Activated naive CD4-positive, alpha-beta T cell treated with anti-CD3 and anti-CD28 coated beads, Interleukin-2, amount 10 ng/mL, durations not matched to agents 7 days and 5 days (primary cell): ENCODE results near the gene CANT1.
A peak's percentile ranks its signal among the peaks of the same experiment; 100 is the strongest.

ENCODE experiments used
- CTCF ChIA-PET: fragments of 350-600 bp; sonication (Branson Sonifier 250); formaldehyde crosslinking; loops from one replicate; lab custom pipeline; 2021; ENCODE audit warnings: antibody characterized with exemption; lab: Charles Lee
- DNase-seq: peaks from one replicate; pipeline ENCODE4 v3.0.0-alpha.2; 2020
- H3K27ac Mint-ChIP-seq: one replicate; pipeline ENCODE4 v1.8.0; 2021; ENCODE audit warnings: mild to moderate bottlenecking, moderate library complexity, mixed read lengths
- H3K27me3 Mint-ChIP-seq: one replicate; pipeline ENCODE4 v1.8.0; 2021; ENCODE audit warnings: mild to moderate bottlenecking, mixed read lengths
- H3K36me3 Mint-ChIP-seq: one replicate; pipeline ENCODE4 v1.8.0; 2021; ENCODE audit warnings: mixed read lengths
- H3K4me1 Mint-ChIP-seq: one replicate; pipeline ENCODE4 v1.8.0; 2021; ENCODE audit warnings: mixed read lengths
- H3K4me3 Mint-ChIP-seq: one replicate; pipeline ENCODE4 v1.8.0; 2021; ENCODE audit warnings: mild to moderate bottlenecking, moderate library complexity, mixed read lengths
- H3K9me3 Mint-ChIP-seq: one replicate; pipeline ENCODE4 v1.8.0; 2021; ENCODE audit warnings: mixed read lengths

CANT1 gene

GRCh38 chr17:79003661-79004411 is 5.7 kb downstream of the CANT1 start:
- Mint-ChIP-seq H3K27me3 (no peaks in the 10 kb centered on the region), H3K27ac (no peak overlapping the region), H3K36me3 (peaks cover 37% of the 10 kb centered on the region), H3K4me1 (peaks cover 41% of the 10 kb centered on the region), H3K9me3 (no peaks in the 10 kb centered on the region), H3K4me3 (no peak overlapping the region)
- CTCF ChIA-PET: interaction anchor here (0.9 kb wide), 1 partner anchor 39 kb away, joined by 3 read pairs; no protein-coding TSS in a partner anchor
- peak; percentile 8 for DNase-seq

DNA sequence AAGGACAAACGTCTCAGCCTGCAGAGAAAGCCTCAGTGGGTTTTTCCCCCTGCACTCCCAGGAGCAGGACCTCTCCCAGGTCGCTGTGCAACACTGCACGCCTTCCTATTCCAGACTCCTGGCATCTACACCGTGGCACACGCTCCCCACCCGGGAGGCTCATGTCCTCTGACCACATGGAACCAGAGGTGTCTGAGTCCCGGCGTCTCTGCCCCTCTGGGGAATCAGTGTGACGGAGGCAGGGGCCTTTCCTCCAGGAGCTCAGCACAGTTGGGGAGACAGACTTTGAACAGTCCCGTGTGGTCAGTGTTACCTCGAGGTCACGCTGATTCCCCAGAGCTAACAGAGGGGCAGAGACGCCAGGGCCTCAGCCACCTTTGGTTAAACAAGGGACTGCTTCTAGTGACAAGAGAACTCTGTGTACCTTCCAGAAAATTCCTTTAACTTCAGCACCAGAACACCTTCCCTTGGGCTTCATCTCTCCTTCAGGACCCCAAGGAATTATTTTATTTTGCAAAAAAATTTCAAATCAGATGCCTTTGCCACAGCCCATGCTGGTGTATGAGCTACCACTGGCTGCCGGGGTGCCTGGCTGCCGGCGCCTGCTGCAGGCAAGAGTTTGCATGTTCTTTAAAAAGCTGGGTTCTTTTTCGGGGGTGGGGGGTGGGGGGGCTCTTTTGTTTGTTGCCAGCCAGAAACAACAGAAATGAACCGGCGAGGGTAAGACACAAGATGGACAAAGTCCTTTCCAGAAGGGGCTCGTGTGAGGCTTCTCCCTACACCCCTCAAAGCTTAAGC is 6.6 kb downstream of the CANT1 start:
- Mint-ChIP-seq H3K4me3 (no peak overlapping the region), H3K9me3 (no peaks in the 10 kb centered on the region), H3K4me1 (peaks cover 33% of the 10 kb centered on the region), H3K36me3 (peaks cover 33% of the 10 kb centered on the region), H3K27ac (no peak overlapping the region), H3K27me3 (no peaks in the 10 kb centered on the region)
- CTCF ChIA-PET: interaction anchor here (0.9 kb wide), 1 partner anchor 39 kb away, joined by 3 read pairs; no protein-coding TSS in a partner anchor
- peak; percentile 12 for DNase-seq

DNA sequence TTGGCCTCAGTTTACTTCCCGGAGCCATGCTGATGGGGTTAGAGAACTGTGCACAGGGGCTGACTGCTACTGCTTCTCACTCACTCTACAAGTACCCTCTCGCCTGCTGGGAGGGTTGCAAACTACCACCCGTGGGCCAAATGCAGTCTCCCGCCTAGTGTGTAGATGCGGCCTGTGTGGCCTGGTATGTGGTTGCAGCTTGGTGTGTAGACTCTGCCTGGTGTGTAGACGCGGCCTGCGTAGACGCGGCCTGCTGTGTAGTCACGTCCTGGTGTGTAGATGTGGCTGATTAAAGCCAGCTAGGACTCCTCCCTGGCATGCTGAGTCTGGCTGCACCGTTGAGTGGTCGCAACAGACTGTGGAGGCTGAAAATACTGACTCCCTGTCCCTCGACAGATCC is 7.3 kb downstream of the CANT1 start:
- H3K4me1 Mint-ChIP-seq: peaks cover 26% of the 10 kb centered on the region
- H3K4me3 Mint-ChIP-seq: no peak overlapping the region
- H3K9me3 Mint-ChIP-seq: no peaks in the 10 kb centered on the region
- CTCF ChIA-PET: no interaction called here
- H3K27ac Mint-ChIP-seq: peak overlapping the region; percentile 20
- DNase-seq: peak; percentile 14
- no peaks in the 10 kb centered on the region for H3K27me3 Mint-ChIP-seq
- peaks cover 34% of the 10 kb centered on the region for H3K36me3 Mint-ChIP-seq

DNA sequence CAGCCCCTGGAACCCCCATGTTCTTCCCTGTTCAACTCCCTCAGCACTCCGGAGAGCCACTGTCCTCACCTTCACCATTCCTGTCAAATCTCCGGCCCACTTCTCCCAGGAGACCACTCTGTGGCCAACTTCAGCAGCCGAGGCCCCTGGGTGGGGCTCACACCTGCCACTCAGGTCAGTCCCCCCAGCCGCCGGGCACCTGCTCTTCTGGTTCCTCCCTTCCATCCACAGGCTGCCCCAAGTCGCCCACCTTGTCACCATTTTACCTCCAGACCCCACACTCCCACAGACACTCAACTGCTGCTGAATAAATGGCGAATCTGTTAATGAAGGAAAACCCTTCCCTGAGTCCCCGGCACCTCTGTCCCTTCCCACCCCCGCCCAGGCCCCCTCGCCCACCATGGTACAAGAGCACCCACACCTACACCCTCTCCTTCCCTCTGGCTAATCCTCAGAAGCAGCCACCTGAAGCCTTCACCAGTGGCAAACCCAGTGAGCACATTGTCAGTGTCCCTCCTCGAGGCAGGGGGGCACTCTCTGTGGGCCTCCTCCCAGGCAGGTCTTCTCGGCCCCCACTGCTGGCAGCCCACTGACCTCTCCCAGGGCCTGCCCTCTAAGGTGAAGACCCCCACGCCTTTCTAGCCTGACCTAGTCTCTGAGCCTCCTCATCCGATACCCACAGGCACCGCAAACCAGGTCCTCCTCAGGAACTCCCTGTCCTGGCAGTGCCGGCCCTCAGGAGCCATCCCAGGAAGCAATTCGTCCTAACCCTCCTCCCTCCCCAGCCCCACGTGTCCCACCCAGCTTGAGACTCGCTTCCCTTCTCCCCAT is 8.2 kb downstream of the CANT1 start:
- Mint-ChIP-seq H3K27ac (peak overlapping the region; percentile 20), H3K27me3 (no peaks in the 10 kb centered on the region), H3K4me1 (peaks cover 17% of the 10 kb centered on the region), H3K9me3 (no peaks in the 10 kb centered on the region), H3K36me3 (peaks cover 36% of the 10 kb centered on the region), H3K4me3 (no peak overlapping the region)
- DNase-seq: peak; percentile 11
- CTCF ChIA-PET: no interaction called here

DNA sequence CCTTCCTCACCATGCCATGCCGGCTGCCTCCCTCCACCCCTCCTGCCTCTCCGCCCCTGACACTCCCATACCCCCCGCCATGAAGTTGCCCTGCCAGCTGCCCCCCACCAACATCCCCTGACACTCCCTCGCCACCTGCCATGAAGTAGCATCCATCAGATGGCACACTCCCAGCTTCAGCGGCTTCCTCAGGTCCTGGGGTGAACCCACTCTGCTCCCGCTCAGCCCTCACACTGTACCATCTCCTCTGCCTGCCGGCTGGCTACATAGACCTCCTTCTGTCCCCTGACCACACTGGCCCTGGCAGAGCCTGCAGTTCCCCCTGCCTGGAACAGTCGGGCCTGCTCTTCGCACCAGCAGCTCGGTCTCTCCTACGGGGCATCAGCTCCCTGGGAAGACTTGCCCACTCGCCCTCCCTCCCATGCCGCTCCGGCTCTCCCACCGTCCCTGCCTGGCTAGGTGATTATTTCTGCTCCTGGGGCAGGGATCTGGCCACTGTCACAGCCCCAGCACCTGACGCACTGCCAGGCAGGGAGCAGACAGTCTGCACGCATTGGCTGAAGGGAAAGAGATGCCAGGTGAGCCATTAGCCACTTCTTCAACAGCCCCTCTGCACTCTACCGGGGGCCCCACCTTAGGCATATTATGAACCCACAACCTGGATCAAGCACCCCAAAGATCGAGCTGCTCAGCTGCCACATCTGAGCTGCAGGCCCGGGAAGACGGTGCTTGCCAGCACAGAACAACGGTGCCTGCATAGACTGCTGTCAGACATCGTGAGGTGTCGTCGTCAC is 9.0 kb downstream of the CANT1 start:
- Mint-ChIP-seq H3K4me1 (peaks cover 9% of the 10 kb centered on the region), H3K9me3 (no peaks in the 10 kb centered on the region), H3K27ac (peak overlapping the region; percentile 33), H3K36me3 (peaks cover 39% of the 10 kb centered on the region), H3K4me3 (no peak overlapping the region), H3K27me3 (no peaks in the 10 kb centered on the region)
- DNase-seq: peak; percentile 6
- CTCF ChIA-PET: no interaction called here

DNA sequence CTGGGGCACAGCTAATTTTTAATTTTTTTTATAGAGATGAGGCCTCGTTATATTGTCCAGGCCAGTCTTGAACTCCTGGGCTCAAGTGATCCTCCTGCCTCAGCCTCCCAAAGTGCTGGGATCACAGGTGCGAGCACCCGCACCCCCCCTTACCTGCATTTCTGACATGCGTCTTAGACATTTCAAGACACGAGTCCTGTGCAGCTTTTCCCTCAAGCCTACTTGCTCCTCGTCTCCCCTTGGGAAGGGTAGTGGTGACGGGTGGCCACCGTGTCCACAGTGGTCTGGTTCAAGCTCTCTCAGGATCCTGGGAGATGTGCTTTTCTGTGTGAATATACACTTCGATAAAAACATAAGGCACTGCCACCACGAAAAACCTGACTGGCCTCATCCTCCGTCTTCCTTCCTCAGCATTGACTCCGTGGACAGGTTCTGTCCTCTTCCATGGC is 9.6 kb downstream of the CANT1 start:
- DNase-seq: peak; percentile 15
- Mint-ChIP-seq H3K36me3 (peaks cover 41% of the 10 kb centered on the region), H3K4me1 (peaks cover 3% of the 10 kb centered on the region), H3K27me3 (no peaks in the 10 kb centered on the region), H3K9me3 (no peaks in the 10 kb centered on the region), H3K27ac (no peak overlapping the region), H3K4me3 (no peak overlapping the region)
- CTCF ChIA-PET: no interaction called here

DNA sequence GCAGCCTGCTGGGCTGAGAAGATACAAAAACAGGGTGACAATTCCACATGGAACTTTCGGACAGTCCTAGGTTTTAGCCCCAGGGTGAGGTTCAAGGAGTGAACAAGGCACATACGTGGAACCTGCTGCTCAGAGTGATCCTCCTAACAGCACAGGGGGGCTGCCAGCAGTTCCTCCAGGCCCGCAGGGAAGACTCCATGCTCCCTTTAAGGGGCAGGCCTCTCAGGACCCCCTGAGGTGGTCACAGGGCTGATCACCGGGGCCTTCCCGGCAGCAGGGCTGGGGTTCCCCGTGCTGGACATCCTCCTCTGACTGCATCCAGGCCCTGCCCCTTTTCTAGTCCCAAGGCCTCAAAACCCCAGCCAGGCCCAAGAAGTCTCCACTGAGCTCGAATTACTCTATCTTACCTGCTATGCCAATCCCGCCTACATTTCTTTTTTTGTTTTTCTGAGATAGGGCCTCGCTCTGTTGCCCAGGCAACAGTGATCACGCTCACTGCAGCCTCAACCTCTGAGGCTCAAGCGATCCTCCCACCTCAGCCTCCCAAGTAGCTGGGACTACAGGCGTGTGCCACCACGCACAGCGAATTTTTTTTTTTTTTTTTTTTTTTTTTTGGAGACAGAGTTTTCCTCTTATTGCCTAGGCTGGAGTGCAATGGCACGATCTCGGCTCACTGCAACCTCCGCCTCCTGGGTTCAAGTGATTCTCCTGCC is 10.4 kb downstream of the CANT1 start:
- H3K4me3 Mint-ChIP-seq: no peak overlapping the region
- H3K4me1 Mint-ChIP-seq: peaks cover 3% of the 10 kb centered on the region
- DNase-seq: peak; percentile 8
- H3K36me3 Mint-ChIP-seq: peaks cover 41% of the 10 kb centered on the region
- CTCF ChIA-PET: no interaction called here
- H3K27me3 Mint-ChIP-seq: no peaks in the 10 kb centered on the region
- no peaks in the 10 kb centered on the region for H3K9me3 Mint-ChIP-seq
- H3K27ac Mint-ChIP-seq: no peak overlapping the region

- peaks cover 44% of the 10 kb centered on the region for H3K36me3 Mint-ChIP-seq
- H3K4me1 Mint-ChIP-seq: peaks cover 1% of the 10 kb centered on the region
- H3K27ac Mint-ChIP-seq: no peak overlapping the region
- no peak overlapping the region for H3K4me3 Mint-ChIP-seq
- CTCF ChIA-PET: interaction anchor here (0.7 kb wide), 1 partner anchor 38 kb away, joined by 3 read pairs; no protein-coding TSS in a partner anchor
- H3K27me3 Mint-ChIP-seq: no peaks in the 10 kb centered on the region
- DNase-seq: peak; percentile 14
- no peaks in the 10 kb centered on the region for H3K9me3 Mint-ChIP-seq
These were observed 11.1 kb downstream of the CANT1 start for GRCh38 chr17:78998311-78999055.

DNA sequence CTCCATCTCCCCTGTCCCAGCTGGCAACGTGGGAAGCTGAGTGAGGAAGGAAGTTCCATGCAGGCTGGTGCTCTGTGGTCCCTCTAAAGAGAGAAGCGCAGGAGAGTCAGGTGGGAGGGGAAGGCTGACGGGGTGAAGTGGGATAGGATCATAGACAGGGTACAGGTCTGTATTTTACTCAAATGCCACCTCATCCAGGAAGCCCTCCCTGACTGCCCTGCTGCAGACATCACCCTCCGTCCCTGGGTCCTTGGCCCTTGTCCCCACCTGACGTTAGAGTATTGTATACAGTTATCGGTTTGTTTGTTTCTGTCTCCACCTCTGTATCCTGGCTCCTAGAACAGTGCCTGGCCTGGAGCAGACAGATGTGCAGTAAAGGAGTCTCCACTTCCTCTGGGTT is 11.7 kb downstream of the CANT1 start:
- CTCF ChIA-PET: interaction anchor here (0.7 kb wide), 1 partner anchor 39 kb away, joined by 3 read pairs; no protein-coding TSS in a partner anchor
- H3K4me3 Mint-ChIP-seq: no peak overlapping the region
- H3K4me1 Mint-ChIP-seq: no peaks in the 10 kb centered on the region
- H3K36me3 Mint-ChIP-seq: peaks cover 49% of the 10 kb centered on the region
- no peaks in the 10 kb centered on the region for H3K27me3 Mint-ChIP-seq
- no peak overlapping the region for H3K27ac Mint-ChIP-seq
- H3K9me3 Mint-ChIP-seq: no peaks in the 10 kb centered on the region
- DNase-seq: peak; percentile 18

DNA sequence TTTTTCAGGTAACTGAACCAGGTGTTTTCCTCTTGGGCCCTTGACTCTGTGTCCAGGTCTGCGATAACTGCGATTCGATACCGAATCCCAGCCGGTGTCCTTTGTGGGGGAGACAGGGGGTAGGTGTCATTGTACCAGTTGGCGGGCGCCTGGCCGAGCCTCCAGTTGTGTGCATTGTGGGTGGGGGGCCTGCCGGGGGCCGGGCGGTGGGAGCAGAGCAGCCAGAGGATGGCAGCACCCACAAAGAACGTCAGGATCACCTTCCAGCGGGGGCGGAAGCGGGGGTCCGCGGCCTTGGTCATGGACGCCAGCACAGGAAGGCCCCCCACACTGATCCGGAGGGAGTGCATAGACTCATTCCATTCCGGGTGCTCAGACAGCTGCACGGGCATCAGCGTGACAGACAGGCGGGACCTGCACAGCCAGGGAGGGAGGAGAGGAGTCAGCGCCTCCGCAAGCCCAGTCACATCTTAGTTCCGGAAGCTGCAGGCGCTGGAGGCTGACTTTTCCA is 12.3 kb downstream of the CANT1 start:
- peak; percentile 13 for DNase-seq
- no peaks in the 10 kb centered on the region for H3K4me1 Mint-ChIP-seq
- no peak overlapping the region for H3K27ac Mint-ChIP-seq
- H3K27me3 Mint-ChIP-seq: no peaks in the 10 kb centered on the region
- no peaks in the 10 kb centered on the region for H3K9me3 Mint-ChIP-seq
- CTCF ChIA-PET: no interaction called here
- H3K4me3 Mint-ChIP-seq: no peak overlapping the region
- peaks cover 47% of the 10 kb centered on the region for H3K36me3 Mint-ChIP-seq

- no peak overlapping the region for H3K4me3 Mint-ChIP-seq
- no peaks in the 10 kb centered on the region for H3K9me3 Mint-ChIP-seq
- DNase-seq: no peak
- H3K36me3 Mint-ChIP-seq: peaks cover 47% of the 10 kb centered on the region
- no peak overlapping the region for H3K27ac Mint-ChIP-seq
- CTCF ChIA-PET: no interaction called here
- H3K4me1 Mint-ChIP-seq: no peaks in the 10 kb centered on the region
- no peaks in the 10 kb centered on the region for H3K27me3 Mint-ChIP-seq
These were observed 12.8 kb downstream of the CANT1 start for GRCh38 chr17:78996781-78997201.

GRCh38 chr17:78995761-78996451 is 13.7 kb downstream of the CANT1 start:
- Mint-ChIP-seq H3K36me3 (peaks cover 51% of the 10 kb centered on the region), H3K27me3 (no peaks in the 10 kb centered on the region), H3K9me3 (no peaks in the 10 kb centered on the region), H3K4me3 (no peak overlapping the region), H3K4me1 (no peaks in the 10 kb centered on the region), H3K27ac (no peak overlapping the region)
- CTCF ChIA-PET: interaction anchor here (0.6 to 1.2 kb wide), 2 partner anchors 12 to 305 kb away, joined by 3 to 4 read pairs; no protein-coding TSS in a partner anchor
- DNase-seq: peak; percentile 18
